GM12874 (cell line): ENCODE measurements around the gene TMEM63A.

Source experiments
- CTCF ChIP-seq: IDR thresholded peaks from 2 replicates; pipeline ENCODE4 v1.5.1; 2011; ENCODE audit warnings: low read depth, mild to moderate bottlenecking, control low read depth, low read length, moderate library complexity; ENCODE audit not compliant: insufficient read depth

TMEM63A gene

DNA sequence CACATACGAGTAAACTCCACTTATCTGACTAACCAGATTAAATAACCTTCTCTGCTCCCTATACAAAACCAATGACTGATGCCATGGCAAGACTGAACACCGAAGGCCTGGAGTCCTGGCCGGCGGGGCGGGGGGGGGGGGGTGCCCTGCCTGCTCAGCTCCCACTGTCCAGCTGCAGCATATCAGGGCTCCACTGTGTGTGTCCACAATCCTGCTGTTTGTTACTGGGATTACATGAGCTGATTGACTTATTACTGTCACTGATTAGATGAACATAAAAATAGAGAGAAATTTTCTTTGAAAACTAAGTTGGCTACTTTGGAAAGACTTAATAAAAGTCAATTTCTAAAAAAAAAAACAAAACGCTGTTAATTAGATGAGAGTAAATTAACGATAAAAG lies 24.9 kb downstream of the TMEM63A start:
- TF ChIP-seq CTCF: no peak

DNA sequence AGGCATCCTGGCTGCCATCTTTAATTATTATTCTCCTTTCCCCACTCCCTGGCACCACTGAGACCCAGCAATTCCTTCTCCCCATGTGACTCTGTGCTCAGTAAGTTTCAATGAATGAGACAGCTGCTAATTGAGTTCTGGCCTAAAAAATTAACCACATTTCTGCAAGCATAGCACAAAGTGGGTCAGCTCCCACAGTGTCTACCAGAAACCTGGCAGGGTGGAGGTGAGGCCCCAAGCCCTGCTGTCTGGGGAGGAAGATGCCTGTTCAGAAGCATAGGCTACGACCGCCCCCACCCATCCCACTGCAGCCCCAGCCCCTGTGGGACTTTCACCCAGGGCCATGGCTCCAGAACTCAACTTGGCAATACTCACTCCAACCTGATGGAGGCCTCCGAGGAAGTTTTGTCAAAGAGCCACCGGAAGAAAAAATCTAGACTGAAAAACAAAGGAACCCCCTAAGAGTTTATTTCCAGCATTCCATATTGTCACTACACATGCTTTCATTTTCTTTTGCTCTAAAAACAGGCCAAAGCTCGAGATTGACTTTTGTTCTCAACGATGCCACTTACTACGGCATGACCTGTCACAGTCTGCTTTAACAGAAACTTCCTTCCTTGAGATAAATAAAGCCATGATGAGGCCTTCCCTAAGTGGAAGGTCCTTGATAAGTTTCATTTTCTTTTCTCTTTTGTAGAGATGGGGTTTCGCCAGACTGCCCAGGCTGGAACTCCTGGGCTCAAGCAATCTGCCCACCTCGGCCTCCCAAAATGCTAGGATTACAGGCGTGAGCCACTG lies 26.5 kb downstream of the TMEM63A start:
- no peak for TF ChIP-seq CTCF

DNA sequence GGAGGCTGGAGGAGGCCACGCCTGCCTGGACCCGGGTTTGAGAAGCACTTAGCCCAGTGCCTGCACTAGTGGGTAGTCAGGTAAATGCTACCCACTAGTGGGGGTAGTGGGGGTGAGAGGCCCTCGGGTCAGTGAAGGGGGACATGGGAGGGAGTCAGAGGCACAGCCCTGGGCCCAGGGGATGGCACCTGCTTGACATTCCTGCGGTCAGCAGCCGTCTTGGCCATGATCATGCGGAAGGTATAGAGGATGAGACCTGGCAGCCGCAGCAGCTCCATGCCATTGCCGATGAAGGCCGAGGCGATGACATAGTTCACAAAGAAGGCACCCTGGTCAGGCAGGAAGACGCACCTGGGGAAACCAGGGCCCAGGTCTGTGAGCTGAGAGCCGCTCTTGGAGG lies 28.7 kb downstream of the TMEM63A start:
- no peak for TF ChIP-seq CTCF

GRCh38 chr1:225852413-225853124 lies 29.6 kb downstream of the TMEM63A start:
- TF ChIP-seq CTCF: no peak

GRCh38 chr1:225851805-225852204 lies 30.4 kb downstream of the TMEM63A start:
- no peak for TF ChIP-seq CTCF

DNA sequence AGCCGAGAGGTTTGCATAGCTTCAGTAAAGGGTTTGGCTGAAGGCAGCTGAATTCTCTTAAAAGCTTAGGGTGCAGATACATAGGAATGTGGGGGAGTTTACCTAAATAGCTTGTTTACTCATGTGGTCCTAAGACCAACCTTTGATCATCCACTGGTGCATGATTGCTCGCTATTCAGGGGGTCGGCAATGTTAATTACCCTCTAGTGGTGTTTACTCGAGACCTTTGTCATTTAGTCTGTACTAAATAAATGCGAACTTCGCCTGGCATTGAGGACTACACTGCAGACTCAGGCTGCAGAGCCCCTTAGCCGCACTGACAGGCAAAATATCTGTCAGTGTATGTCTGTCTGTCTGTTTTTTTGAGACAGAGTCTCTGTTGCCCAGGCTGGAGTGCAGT lies 31.8 kb downstream of the TMEM63A start:
- TF ChIP-seq CTCF: no peak

- TF ChIP-seq CTCF: no peak
Measured at GRCh38 chr1:225849925-225850324, 32.3 kb downstream of the TMEM63A start.
